ENCODE measurements around the gene TRIP6. TPM values are rescaled to one million over a fixed set of nuclear protein-coding genes. Genes with fewer than 3 reads are reported as not detected.

Gene TRIP6
- total RNA-seq, 1 experiment from 2014 or later: 140 TPM

DNA sequence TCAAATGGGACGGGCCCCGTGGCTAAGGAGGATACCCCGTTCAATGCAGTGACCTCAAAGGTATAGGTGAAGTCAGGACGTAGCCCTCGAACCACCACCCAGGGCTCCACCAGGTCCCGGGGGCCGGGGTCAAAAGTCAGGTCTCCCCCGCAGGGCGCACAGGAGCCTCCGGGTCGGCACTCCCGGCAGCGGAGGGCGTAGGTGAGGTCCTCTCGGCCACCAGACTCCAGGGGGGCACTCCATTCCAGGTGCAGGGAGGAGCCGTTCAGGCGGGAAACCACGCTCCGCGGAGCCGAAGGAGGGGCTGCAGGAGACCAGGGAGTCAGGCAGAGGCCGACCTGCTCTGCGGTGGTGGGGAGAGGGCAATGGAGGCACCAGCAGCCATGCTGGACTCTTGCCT is 47.6 kb upstream of the TRIP6 start:
- H3K9me3 ChIP-seq (ENCODE audit: low read depth, low read length, poor library complexity, severe bottlenecking): no peaks in the 10 kb centered on the region
- H3K36me3 ChIP-seq (ENCODE audit: insufficient read depth, low read length, poor library complexity, severe bottlenecking): peaks cover 88% of the 10 kb centered on the region

DNA sequence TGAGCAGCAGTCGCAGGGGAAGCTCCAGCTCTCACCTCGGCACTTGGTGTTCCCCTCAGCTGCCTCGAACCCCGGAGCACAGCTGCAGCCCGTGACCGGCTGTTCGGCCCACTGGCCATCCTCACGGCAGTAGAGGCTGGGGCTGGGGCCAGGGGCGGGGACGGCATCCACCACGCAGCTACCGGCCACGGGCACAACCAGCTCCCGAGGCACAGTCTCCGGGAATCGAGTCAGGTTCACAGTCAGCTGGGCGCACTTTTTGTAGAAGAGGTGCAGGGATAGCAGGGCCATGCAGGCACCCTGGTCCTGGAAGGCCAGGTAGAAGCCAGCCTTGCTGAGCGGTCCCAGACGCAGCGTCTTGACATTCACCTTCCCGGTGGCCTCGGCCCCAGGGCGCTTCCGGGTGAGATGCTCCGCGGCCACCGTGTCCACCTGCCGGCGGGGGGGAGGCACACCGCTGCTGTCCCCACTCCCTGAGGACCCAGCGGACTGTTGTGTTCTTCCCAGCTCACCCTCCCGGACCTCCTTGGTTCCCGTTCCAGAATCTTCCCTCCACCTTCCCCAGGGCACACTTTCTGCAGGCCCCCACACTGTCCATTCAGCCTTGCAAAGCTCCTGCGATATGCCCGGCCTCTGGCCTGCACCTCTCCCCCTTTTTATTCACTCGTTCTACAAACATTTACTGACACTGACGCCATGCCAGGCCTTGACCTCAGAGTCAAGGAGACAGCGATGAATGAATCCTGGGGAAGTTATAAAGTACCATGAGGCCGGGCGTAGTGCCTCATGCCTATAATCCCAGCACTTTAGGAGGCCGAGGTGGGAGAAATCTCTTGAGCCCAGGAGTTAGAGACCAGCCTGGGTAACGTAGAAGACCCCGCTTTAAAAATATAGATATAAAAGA is 44.7 kb upstream of the TRIP6 start:
- no peak for DNase-seq (ENCODE audit: low spot score)
- ChIA-PET POLR2A (ENCODE audit: low non-redundant PET) (no interaction called here), CTCF (interaction anchor here (1.1 kb wide), 1 partner anchor 30 kb away, joined by 3 read pairs; the partner anchor contains the start of gene SLC12A9)
- H3K4me1 ChIP-seq (ENCODE audit: insufficient read depth, low read length, poor library complexity, severe bottlenecking): peaks cover 8% of the 10 kb centered on the region
- no peaks in the 10 kb centered on the region for H3K9me3 ChIP-seq (ENCODE audit: low read depth, low read length, poor library complexity, severe bottlenecking)
- H3K36me3 ChIP-seq (ENCODE audit: insufficient read depth, low read length, poor library complexity, severe bottlenecking): peaks cover 61% of the 10 kb centered on the region
- H3K27me3 ChIP-seq (replicated peaks; ENCODE audit: insufficient read depth, low read depth, low read length, poor library complexity): no peaks in the 10 kb centered on the region
- H3K4me3 ChIP-seq (ENCODE audit: low read depth, low read length, poor library complexity, severe bottlenecking): no peak overlapping the region
- BruUV-seq (replicated peaks): no TSS peak
- H3K27ac ChIP-seq (ENCODE audit: low read depth, low read length, poor library complexity, severe bottlenecking): no peak overlapping the region
- intact Hi-C loops (cut with micrococcal nuclease; ENCODE audit: unreplicated experiment): no loop called here
- TF ChIP-seq EZH2 (IDR thresholded peaks at IDR 0.05; ENCODE audit: borderline replicate concordance, low read depth, low read length, poor library complexity, severe bottlenecking): no peak
- TF ChIP-seq, protein P1, sequence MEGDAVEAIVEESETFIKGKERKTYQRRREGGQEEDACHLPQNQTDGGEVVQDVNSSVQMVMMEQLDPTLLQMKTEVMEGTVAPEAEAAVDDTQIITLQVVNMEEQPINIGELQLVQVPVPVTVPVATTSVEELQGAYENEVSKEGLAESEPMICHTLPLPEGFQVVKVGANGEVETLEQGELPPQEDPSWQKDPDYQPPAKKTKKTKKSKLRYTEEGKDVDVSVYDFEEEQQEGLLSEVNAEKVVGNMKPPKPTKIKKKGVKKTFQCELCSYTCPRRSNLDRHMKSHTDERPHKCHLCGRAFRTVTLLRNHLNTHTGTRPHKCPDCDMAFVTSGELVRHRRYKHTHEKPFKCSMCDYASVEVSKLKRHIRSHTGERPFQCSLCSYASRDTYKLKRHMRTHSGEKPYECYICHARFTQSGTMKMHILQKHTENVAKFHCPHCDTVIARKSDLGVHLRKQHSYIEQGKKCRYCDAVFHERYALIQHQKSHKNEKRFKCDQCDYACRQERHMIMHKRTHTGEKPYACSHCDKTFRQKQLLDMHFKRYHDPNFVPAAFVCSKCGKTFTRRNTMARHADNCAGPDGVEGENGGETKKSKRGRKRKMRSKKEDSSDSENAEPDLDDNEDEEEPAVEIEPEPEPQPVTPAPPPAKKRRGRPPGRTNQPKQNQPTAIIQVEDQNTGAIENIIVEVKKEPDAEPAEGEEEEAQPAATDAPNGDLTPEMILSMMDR (conservative IDR thresholded peaks at IDR 0.05; ENCODE audit: low read depth, low read length): no peak

More for the DNA sequence above, 47.6 kb upstream of the TRIP6 start:
- ChIA-PET CTCF (no interaction called here), POLR2A (ENCODE audit: low non-redundant PET) (no interaction called here)
- peaks cover 4% of the 10 kb centered on the region for H3K4me1 ChIP-seq (ENCODE audit: insufficient read depth, low read length, poor library complexity, severe bottlenecking)
- no peaks in the 10 kb centered on the region for H3K27me3 ChIP-seq (replicated peaks; ENCODE audit: insufficient read depth, low read depth, low read length, poor library complexity)
- no peak overlapping the region for H3K27ac ChIP-seq (ENCODE audit: low read depth, low read length, poor library complexity, severe bottlenecking)
- DNase-seq (ENCODE audit: low spot score): no peak
- H3K4me3 ChIP-seq (ENCODE audit: low read depth, low read length, poor library complexity, severe bottlenecking): no peak overlapping the region
- no TSS peak for BruUV-seq (replicated peaks)
- intact Hi-C loops (cut with micrococcal nuclease; ENCODE audit: unreplicated experiment): no loop called here
- TF ChIP-seq, protein P1 (conservative IDR thresholded peaks at IDR 0.05; ENCODE audit: low read depth, low read length): no peak
- no peak for TF ChIP-seq EZH2 (IDR thresholded peaks at IDR 0.05; ENCODE audit: borderline replicate concordance, low read depth, low read length, poor library complexity, severe bottlenecking)

DNA sequence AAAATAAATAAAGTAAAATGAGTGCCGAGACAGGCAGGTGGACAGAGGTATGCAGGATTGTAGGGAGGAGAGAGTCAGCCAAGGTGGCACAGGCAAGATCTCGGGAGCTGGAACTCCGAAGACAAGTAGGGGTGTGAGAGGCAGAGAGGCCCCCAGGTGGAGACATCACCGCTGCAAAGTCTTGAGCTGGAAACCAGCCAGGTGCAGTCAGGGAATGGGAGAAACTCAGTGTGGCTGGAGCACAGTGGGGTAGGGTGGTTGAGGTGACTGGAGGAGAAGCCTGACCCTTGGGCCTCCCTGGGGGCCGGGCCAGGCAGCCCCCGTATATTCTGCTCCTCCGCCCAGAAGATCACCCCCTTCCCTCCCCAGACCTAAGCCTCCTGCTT is 44.1 kb upstream of the TRIP6 start:
- BruUV-seq (replicated peaks): no TSS peak
- no peaks in the 10 kb centered on the region for H3K27me3 ChIP-seq (replicated peaks; ENCODE audit: insufficient read depth, low read depth, low read length, poor library complexity)
- peaks cover 8% of the 10 kb centered on the region for H3K4me1 ChIP-seq (ENCODE audit: insufficient read depth, low read length, poor library complexity, severe bottlenecking)
- H3K36me3 ChIP-seq (ENCODE audit: insufficient read depth, low read length, poor library complexity, severe bottlenecking): peaks cover 54% of the 10 kb centered on the region
- TF ChIP-seq, protein P1 (conservative IDR thresholded peaks at IDR 0.05; ENCODE audit: low read depth, low read length): no peak
- TF ChIP-seq EZH2 (IDR thresholded peaks at IDR 0.05; ENCODE audit: borderline replicate concordance, low read depth, low read length, poor library complexity, severe bottlenecking): no peak
- no peak for DNase-seq (ENCODE audit: low spot score)
- ChIA-PET POLR2A (ENCODE audit: low non-redundant PET) (no interaction called here), CTCF (interaction anchor here (1.1 kb wide), 1 partner anchor 29 kb away, joined by 3 read pairs; the partner anchor contains the start of gene SLC12A9)
- intact Hi-C loops (cut with micrococcal nuclease; ENCODE audit: unreplicated experiment): no loop called here
- no peak overlapping the region for H3K4me3 ChIP-seq (ENCODE audit: low read depth, low read length, poor library complexity, severe bottlenecking)
- H3K27ac ChIP-seq (ENCODE audit: low read depth, low read length, poor library complexity, severe bottlenecking): no peak overlapping the region
- no peaks in the 10 kb centered on the region for H3K9me3 ChIP-seq (ENCODE audit: low read depth, low read length, poor library complexity, severe bottlenecking)
